PFSK-1 (cell line): Measurements from ENCODE around the gene MAP7.

Experiments used
- FOXP2 ChIP-seq: optimal IDR thresholded peaks from 2 replicates; pipeline ENCODE3; 2011; ENCODE audit warnings: borderline replicate concordance, control low read depth, inconsistent platforms; ENCODE audit not compliant: insufficient read depth; ENCODE audit errors: extremely low read length, extremely low read depth
- POLR2AphosphoS5 ChIP-seq: IDR thresholded peaks from 2 replicates; pipeline ENCODE4 v1.6.1; 2012; ENCODE audit warnings: low read depth, mild to moderate bottlenecking, control low read depth, low read length, moderate library complexity
- REST ChIP-seq, 2 experiments: IDR thresholded peaks; 2 replicates each; pipeline versions ENCODE4 v1.6.1 to v1.8.0; 2011 to 2012; ENCODE audit warnings: low read depth in 2 of 2, low read length in 2 of 2, control low read depth in 1 of 2, inconsistent platforms in 1 of 2, mild to moderate bottlenecking in 1 of 2, moderate library complexity in 1 of 2; ENCODE audit not compliant: insufficient read depth in 1 of 2
- SIN3A ChIP-seq: IDR thresholded peaks from 2 replicates; pipeline ENCODE4 v1.6.1; 2012; ENCODE audit warnings: mild to moderate bottlenecking, low read length, moderate library complexity, borderline replicate concordance; ENCODE audit not compliant: insufficient read depth
- TAF1 ChIP-seq: IDR thresholded peaks from 2 replicates; pipeline ENCODE4 v1.6.1; 2012; ENCODE audit warnings: low read length, control low read depth, borderline replicate concordance; ENCODE audit not compliant: insufficient read depth

Gene MAP7

GRCh38 chr6:136333824-136334464, 216.3 kb downstream of the MAP7 start:
- TF ChIP-seq TAF1 (no peak), FOXP2 (no peak), POLR2AphosphoS5 (no peak), SIN3A (no peak), REST (IDR thresholded peaks at IDR 0.05; ENCODE audit: insufficient read depth in 1 of 2, low read depth in 2 of 2, low read length in 2 of 2) (no peak)

GRCh38 chr6:136331461-136331860, 218.8 kb downstream of the MAP7 start:
- no peak for TF ChIP-seq REST (IDR thresholded peaks at IDR 0.05; ENCODE audit: insufficient read depth in 1 of 2, low read depth in 2 of 2, low read length in 2 of 2)
- TF ChIP-seq TAF1: no peak
- TF ChIP-seq SIN3A: no peak
- TF ChIP-seq POLR2AphosphoS5: no peak
- no peak for TF ChIP-seq FOXP2

- TF ChIP-seq FOXP2: no peak
- no peak for TF ChIP-seq POLR2AphosphoS5
- no peak for TF ChIP-seq SIN3A
- no peak for TF ChIP-seq REST (IDR thresholded peaks at IDR 0.05; ENCODE audit: insufficient read depth in 1 of 2, low read depth in 2 of 2, low read length in 2 of 2)
- TF ChIP-seq TAF1: no peak
These were observed 219.6 kb downstream of the MAP7 start for GRCh38 chr6:136330634-136331033.

- no peak for TF ChIP-seq FOXP2
- TF ChIP-seq SIN3A: no peak
These were observed 224.1 kb downstream of the MAP7 start for GRCh38 chr6:136326038-136326553.

- TF ChIP-seq FOXP2 (no peak), SIN3A (no peak), REST (IDR thresholded peaks at IDR 0.05; ENCODE audit: insufficient read depth in 1 of 2, low read depth in 2 of 2, low read length in 2 of 2) (no peak), TAF1 (no peak)
These were observed 225.4 kb downstream of the MAP7 start for GRCh38 chr6:136324686-136325380.
